Measurements from ENCODE around the gene CLCN2. TPM values are rescaled to one million over a fixed set of nuclear protein-coding genes. Genes with fewer than 3 reads are reported as not detected.

The CLCN2 gene
- total and polyA plus RNA-seq, 2 of the 4 experiments (the other 2 are of a cell fraction) = 2.9 to 5.8 TPM

DNA sequence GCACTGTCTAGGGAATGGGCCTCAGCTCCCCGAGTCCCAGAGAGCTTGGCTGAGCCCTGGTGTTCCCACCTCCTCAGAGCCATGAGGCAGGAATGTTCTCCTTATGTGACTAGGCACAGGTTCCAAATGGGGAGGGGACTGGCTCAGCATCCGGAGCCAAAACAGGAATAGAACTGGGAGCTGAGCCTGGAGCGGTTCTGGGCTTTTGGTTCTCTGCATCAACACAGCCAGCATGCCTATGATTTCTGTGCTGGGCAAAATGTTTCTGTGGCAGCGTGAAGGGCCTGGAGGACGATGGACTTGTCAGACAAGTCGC is 24.0 kb downstream of the CLCN2 start, which contains the start of gene FAM131A:
Gene FAM131A (plus strand): TSS at position 202 of the 316 bp plus-strand sequence. CDS start 31 bp downstream, at position 233.
- ChIA-PET CTCF (interaction anchor here (1.1 kb wide), 1 partner anchor 8 kb away, joined by 4 read pairs; no protein-coding TSS in a partner anchor), POLR2A (ENCODE audit: unreplicated experiment) (interaction anchor here (2.2 kb wide), 1 partner anchor 22 kb away, joined by 5 read pairs; no protein-coding TSS in a partner anchor)
- Histone ChIP-seq H2AFZ (replicated peaks; ENCODE audit: low read length, poor library complexity) (peak within 1 kb of the TSS; percentile 88), H4K91ac (ENCODE audit: insufficient read depth, low read depth, low read length) (peak within 1 kb of the TSS; percentile 49), H3K9ac (ENCODE audit: low read depth, low read length) (peak within 1 kb of the TSS; percentile 84), H3K23ac (ENCODE audit: low read depth, low read length) (peak within 1 kb of the TSS; percentile 68), H3K4me1 (ENCODE audit: control insufficient read depth, insufficient read depth, low read length) (peaks cover 38% of the 10 kb centered on the region), H4K5ac (ENCODE audit: low read depth, low read length) (peak within 1 kb of the TSS; percentile 54; the same call in 1 of the 2 replicates), H3K18ac (ENCODE audit: low read depth, low read length) (no peak within 1 kb of the TSS), H3K36me3 (ENCODE audit: control insufficient read depth, insufficient read depth, low read length) (peaks cover 33% of the 10 kb centered on the region), H2BK120ac (ENCODE audit: low read depth, low read length) (peak within 1 kb of the TSS; percentile 11; the same call in 1 of the 2 replicates), H3K4ac (ENCODE audit: low read depth, low read length) (peak within 1 kb of the TSS; percentile 62), H3K4me3 (ENCODE audit: insufficient read depth, low read depth, low read length) (peak within 1 kb of the TSS; percentile 91), H3K27me3 (ENCODE audit: control insufficient read depth, insufficient read depth, low read length) (no peaks in the 10 kb centered on the region), H2BK15ac (ENCODE audit: low read depth, low read length) (no peak within 1 kb of the TSS), H3K27ac (ENCODE audit: insufficient read depth, low read length) (peak within 1 kb of the TSS; percentile 96), H2BK20ac (ENCODE audit: low read depth, low read length) (0 out of 2 replicates have a peak within 1 kb of the TSS, but pooled peaks have one; percentile 22), H3K56ac (ENCODE audit: extremely low read depth, insufficient read depth, low read length) (peak within 1 kb of the TSS; percentile 36; the same call in 1 of the 2 replicates), H4K20me1 (ENCODE audit: insufficient read depth, low read length) (peaks cover 51% of the 10 kb centered on the region), H2AK9ac (replicated peaks; ENCODE audit: low read depth, low read length, poor library complexity) (peak within 1 kb of the TSS; percentile 92), H3K4me2 (ENCODE audit: low read depth, low read length) (peak within 1 kb of the TSS; percentile 88), H2BK5ac (ENCODE audit: low read depth, low read length, poor library complexity, severe bottlenecking) (peak within 1 kb of the TSS; percentile 85), H4K8ac (ENCODE audit: low read depth in 2 of 2, low read length in 2 of 2) (peak within 1 kb of the TSS; percentile 8 to 72; a peak in 3 of 4 replicates), H3K79me1 (ENCODE audit: low read depth in 1 of 2, low read length in 2 of 2) (peaks cover 23 to 87% of the 10 kb centered on the region in 2 experiments), H3K9me1 (ENCODE audit: insufficient read depth, low read length) (peaks cover 30% of the 10 kb centered on the region), H3K9me3 (ENCODE audit: control insufficient read depth, insufficient read depth, low read length) (no peaks in the 10 kb centered on the region), H3K14ac (replicated peaks; ENCODE audit: low read depth, low read length) (peak within 1 kb of the TSS; percentile 34), H2AK5ac (ENCODE audit: low read depth, low read length) (peak within 1 kb of the TSS; percentile 86)
- TF ChIP-seq CTCF (conservative IDR thresholded peaks at IDR 0.05; ENCODE audit: low read depth, low read length) (no peak), MAFK (IDR thresholded peaks at IDR 0.05; ENCODE audit: low read depth, low read length) (no peak), RCOR1 (IDR thresholded peaks at IDR 0.05; ENCODE audit: insufficient replicate concordance, low read length) (no peak), MXI1 (IDR thresholded peaks at IDR 0.05; ENCODE audit: borderline replicate concordance, low read depth, low read length) (no peak), FOS (IDR thresholded peaks at IDR 0.05; ENCODE audit: low read depth, low read length) (no peak), BHLHE40 (IDR thresholded peaks at IDR 0.05; ENCODE audit: low read depth, low read length) (no peak), MAZ (IDR thresholded peaks at IDR 0.05; ENCODE audit: borderline replicate concordance, low read depth, low read length) (no peak), SMC3 (IDR thresholded peaks at IDR 0.05; ENCODE audit: low read depth, low read length) (no peak), NFE2L2 (IDR thresholded peaks at IDR 0.05; ENCODE audit: low read depth, low read length) (no peak), CEBPB (IDR thresholded peaks at IDR 0.05; ENCODE audit: low read depth, low read length) (no peak), RAD21 (IDR thresholded peaks at IDR 0.05; ENCODE audit: low read length) (no peak), USF2 (IDR thresholded peaks at IDR 0.05; ENCODE audit: low read depth, low read length) (no peak), RFX5 (IDR thresholded peaks at IDR 0.05; ENCODE audit: low read depth, low read length) (no peak), POLR2A (IDR thresholded peaks at IDR 0.05; ENCODE audit: low read depth, low read length) (no peak; the same call in 1 of the 2 replicates)
- TF ChIP-seq, protein P1, sequence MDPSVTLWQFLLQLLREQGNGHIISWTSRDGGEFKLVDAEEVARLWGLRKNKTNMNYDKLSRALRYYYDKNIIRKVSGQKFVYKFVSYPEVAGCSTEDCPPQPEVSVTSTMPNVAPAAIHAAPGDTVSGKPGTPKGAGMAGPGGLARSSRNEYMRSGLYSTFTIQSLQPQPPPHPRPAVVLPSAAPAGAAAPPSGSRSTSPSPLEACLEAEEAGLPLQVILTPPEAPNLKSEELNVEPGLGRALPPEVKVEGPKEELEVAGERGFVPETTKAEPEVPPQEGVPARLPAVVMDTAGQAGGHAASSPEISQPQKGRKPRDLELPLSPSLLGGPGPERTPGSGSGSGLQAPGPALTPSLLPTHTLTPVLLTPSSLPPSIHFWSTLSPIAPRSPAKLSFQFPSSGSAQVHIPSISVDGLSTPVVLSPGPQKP (IDR thresholded peaks at IDR 0.05; ENCODE audit: borderline replicate concordance, low read depth, low read length) = no peak
- ATAC-seq (ENCODE audit: low read depth) (no peak), DNase-seq (peak; percentile 28)
- intact Hi-C loops (cut with micrococcal nuclease) = no loop called here
- dilution Hi-C loops (cut with HindIII; ENCODE audit: low sequenced_read_pairs, unreplicated experiment) = no loop called here
- 69% methylated on average over 4 of the region's 6 CpGs; no CpG with 5 or more reads in 1 of the 2 experiments for WGBS, 2 experiments (ENCODE audit: extremely low coverage in 2 of 2, insufficient read length in 1 of 2)
- in situ Hi-C loops (cut with MboI; ENCODE audit: low sequenced_read_pairs) = no loop called here
- BruUV-seq (replicated peaks) = no TSS peak

Data from IMR-90 (cell line).